CD8-positive, alpha-beta memory T cell (primary cell): Measurements from ENCODE around the gene SPATA3. TPM values are rescaled to one million over a fixed set of nuclear protein-coding genes. Genes with fewer than 3 reads are reported as not detected.

Experiments used
- CTCF ChIA-PET: fragments of 350-600 bp; sonication (Branson Sonifier 250); formaldehyde crosslinking; loops from one replicate; lab custom pipeline; 2021; ENCODE audit warnings: antibody characterized with exemption; lab: Charles Lee
- POLR2A ChIA-PET: fragments of 350-600 bp; sonication (Branson Sonifier 250); formaldehyde crosslinking; loops from one replicate; lab custom pipeline; 2021; ENCODE audit warnings: antibody characterized with exemption; lab: Charles Lee
- DNase-seq, 5 donors: peaks; one replicate each; pipeline versions ENCODE4 v3.0.0 to v3.0.0-alpha.2; 2020 to 2022; ENCODE audit warnings: mixed read lengths in 1 of 5
- H3K27ac ChIP-seq: one replicate; pipeline ENCODE4 v1.7.0; 2013; ENCODE audit warnings: low read depth, mild to moderate bottlenecking, low read length, moderate library complexity
- H3K27me3 ChIP-seq: 2 replicates; pipeline ENCODE4 v1.7.0; 2013; ENCODE audit warnings: low read length, mild to moderate bottlenecking; ENCODE audit not compliant: insufficient read depth, poor library complexity, severe bottlenecking
- H3K36me3 ChIP-seq: 2 replicates; pipeline ENCODE4 v1.7.0; 2013; ENCODE audit warnings: mild to moderate bottlenecking, low read length, moderate library complexity; ENCODE audit not compliant: insufficient read depth
- H3K4me1 ChIP-seq: 2 replicates; pipeline ENCODE4 v1.7.0; 2013; ENCODE audit warnings: mild to moderate bottlenecking, low read length, moderate library complexity; ENCODE audit not compliant: insufficient read depth
- H3K4me3 ChIP-seq: 2 replicates; pipeline ENCODE4 v1.7.0; 2013; ENCODE audit warnings: mild to moderate bottlenecking, low read length
- H3K9me3 ChIP-seq: 2 replicates; pipeline ENCODE4 v1.7.0; 2013; ENCODE audit warnings: mild to moderate bottlenecking, low read length
- H3K27ac Mint-ChIP-seq, 8 donors: one replicate each; pipeline ENCODE4 v1.8.0; 2020 to 2021; ENCODE audit warnings: mixed read lengths in 8 of 8, mild to moderate bottlenecking in 6 of 8, inconsistent platforms in 3 of 8, moderate library complexity in 3 of 8
- H3K27me3 Mint-ChIP-seq, 2 donors: one replicate each; pipeline ENCODE4 v1.8.0; 2020 to 2021; ENCODE audit warnings: mixed read lengths in 2 of 2, mild to moderate bottlenecking in 1 of 2, moderate library complexity in 1 of 2
- H3K36me3 Mint-ChIP-seq, 3 donors: one replicate each; pipeline ENCODE4 v1.8.0; 2020 to 2021; ENCODE audit warnings: mixed read lengths in 3 of 3, inconsistent platforms in 1 of 3, mild to moderate bottlenecking in 1 of 3
- H3K4me1 Mint-ChIP-seq, 3 donors: one replicate each; pipeline ENCODE4 v1.8.0; 2020 to 2021; ENCODE audit warnings: mixed read lengths in 3 of 3, inconsistent platforms in 1 of 3, mild to moderate bottlenecking in 1 of 3
- H3K4me3 Mint-ChIP-seq, 7 donors: one replicate each; pipeline ENCODE4 v1.8.0; 2020 to 2021; ENCODE audit warnings: mixed read lengths in 7 of 7, mild to moderate bottlenecking in 6 of 7, moderate library complexity in 4 of 7, inconsistent platforms in 2 of 7
- H3K9me3 Mint-ChIP-seq, 5 donors: one replicate each; pipeline ENCODE4 v1.8.0; 2020 to 2022; ENCODE audit warnings: mixed read lengths in 5 of 5, mild to moderate bottlenecking in 3 of 5, moderate library complexity in 2 of 5, inconsistent platforms in 1 of 5
- polyA plus RNA-seq: library from polyadenylated mRNA; unstranded; fragments of 300-500 nt; fragmentation: Illumina TruSeq; gene quantifications from one replicate; pipeline ENCODE4 v1.2.3, GENCODE V29; 2021
- total RNA-seq, 2 experiments: library from RNA; stranded (reverse); gene quantifications; one replicate each; pipeline ENCODE4 v1.2.3, GENCODE V29; 2021

Gene SPATA3
- total and polyA plus RNA-seq, 3 experiments from 2014 or later: 0.24 TPM; not detected in 2

DNA sequence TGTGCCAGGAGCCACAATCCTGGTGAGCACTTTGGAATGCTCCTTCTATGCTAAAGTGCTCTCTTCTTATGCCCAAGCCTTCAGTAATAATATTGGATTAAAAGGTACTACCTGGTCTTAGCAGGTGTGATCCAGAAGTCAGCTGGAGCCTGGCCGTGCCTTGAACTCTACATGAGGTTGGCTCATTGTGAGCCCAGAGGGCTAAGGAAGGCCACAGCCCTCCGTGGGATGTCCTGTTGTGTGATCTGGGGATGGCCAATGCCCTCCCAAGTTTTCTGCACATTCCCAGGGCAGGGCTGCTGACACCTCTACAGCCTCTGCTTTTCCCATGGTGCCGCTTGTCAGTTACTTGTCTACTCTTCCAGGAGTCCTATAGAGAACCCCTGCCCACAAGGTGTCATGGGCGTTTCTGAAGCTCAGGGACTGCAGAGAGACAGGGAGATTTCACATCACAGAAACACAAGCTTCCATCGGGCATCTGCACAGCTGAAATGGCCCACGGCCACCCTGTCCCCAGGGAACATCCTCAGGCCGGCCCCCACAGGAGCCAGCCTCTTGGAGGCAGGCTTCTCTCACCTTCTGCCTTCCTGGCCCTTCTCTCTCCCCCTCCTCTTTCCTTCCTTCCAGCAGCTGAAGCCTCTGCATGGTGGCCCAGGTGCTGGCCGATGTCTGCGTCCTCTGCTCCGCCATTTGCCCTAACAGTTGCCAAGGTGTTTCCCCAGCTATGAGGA, 43.5 kb upstream of the SPATA3 start:
- Histone ChIP-seq H3K27ac (no peak overlapping the region), H3K9me3 (no peaks in the 10 kb centered on the region), H3K4me3 (no peak overlapping the region), H3K27me3 (peaks cover 18% of the 10 kb centered on the region), H3K36me3 (no peaks in the 10 kb centered on the region), H3K4me1 (peaks cover 10% of the 10 kb centered on the region)
- Mint-ChIP-seq H3K4me3 (no peak overlapping the region), H3K27me3 (peaks cover 12 to 30% of the 10 kb centered on the region in 2 donors), H3K4me1 (peaks cover 17 to 40% (median 28%) of the 10 kb centered on the region in 3 donors), H3K36me3 (no peaks in the 10 kb centered on the region), H3K27ac (peak overlapping the region in 1 of 8 donors; percentile 47), H3K9me3 (no peaks in the 10 kb centered on the region)
- ChIA-PET POLR2A (no interaction called here), CTCF (interaction anchor here (0.8 to 1.2 kb wide), 3 partner anchors 28 to 111 kb away, joined by 3 to 4 read pairs (median 3); no protein-coding TSS in a partner anchor)
- no peak for DNase-seq

DNA sequence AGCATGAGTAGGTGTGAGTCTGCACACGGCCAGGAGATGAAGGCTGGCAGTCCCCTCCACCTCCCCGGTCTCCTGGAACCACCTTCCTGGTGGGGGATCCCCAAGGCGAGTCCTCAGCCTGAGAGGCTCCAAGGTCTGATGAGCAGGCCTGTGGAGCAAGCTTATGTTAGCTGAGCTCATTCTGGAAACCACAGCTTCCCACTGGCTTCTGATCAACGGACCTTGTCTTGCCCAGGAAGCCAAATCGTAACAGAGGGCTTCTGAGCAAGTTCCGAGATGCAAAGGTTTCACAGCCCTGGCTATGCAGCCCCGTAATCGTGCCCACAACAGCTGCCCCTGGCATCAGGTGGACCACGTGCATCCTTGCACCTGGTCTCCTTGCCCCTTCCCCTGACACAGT, 42.1 kb upstream of the SPATA3 start:
- no peak overlapping the region for H3K4me3 ChIP-seq
- CTCF ChIA-PET: no interaction called here

DNA sequence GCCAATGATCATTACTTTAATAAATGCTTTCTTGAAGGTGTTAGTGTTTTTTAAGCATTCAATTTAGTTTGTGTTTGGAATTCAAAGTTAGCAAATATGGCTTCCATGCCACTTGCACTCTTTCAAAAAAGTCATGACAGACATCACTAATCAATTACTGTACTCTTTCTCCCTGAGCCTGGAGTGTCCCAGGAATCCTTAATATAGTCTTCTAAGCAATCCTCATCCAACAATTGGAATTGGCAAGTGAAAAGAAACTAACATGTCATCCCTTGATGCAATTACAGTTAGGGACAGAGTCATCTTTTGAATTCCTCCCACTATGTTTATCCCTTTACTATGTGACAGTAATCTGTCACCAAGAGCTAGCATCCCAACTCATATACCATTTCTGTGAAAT, 41.2 kb upstream of the SPATA3 start:
- Mint-ChIP-seq H3K27me3 (peaks cover 20 to 45% of the 10 kb centered on the region in 2 donors), H3K9me3 (no peaks in the 10 kb centered on the region), H3K4me1 (peaks cover 21 to 30% (median 30%) of the 10 kb centered on the region in 3 donors), H3K36me3 (no peaks in the 10 kb centered on the region), H3K4me3 (no peak overlapping the region), H3K27ac (no peak overlapping the region)
- ChIA-PET POLR2A (no interaction called here), CTCF (interaction anchor here (1.5 kb wide), 1 partner anchor 33 kb away, joined by 4 read pairs; no protein-coding TSS in a partner anchor)
- H3K9me3 ChIP-seq: no peaks in the 10 kb centered on the region
- peaks cover 14% of the 10 kb centered on the region for H3K4me1 ChIP-seq
- H3K4me3 ChIP-seq: no peak overlapping the region
- peaks cover 30% of the 10 kb centered on the region for H3K27me3 ChIP-seq
- no peak overlapping the region for H3K27ac ChIP-seq
- DNase-seq: no peak
- no peaks in the 10 kb centered on the region for H3K36me3 ChIP-seq

More for the DNA sequence above, 42.1 kb upstream of the SPATA3 start:
- Histone ChIP-seq H3K27me3 (peaks cover 28% of the 10 kb centered on the region), H3K36me3 (no peaks in the 10 kb centered on the region), H3K9me3 (no peaks in the 10 kb centered on the region), H3K27ac (no peak overlapping the region), H3K4me1 (peaks cover 14% of the 10 kb centered on the region)
- no peaks in the 10 kb centered on the region for H3K36me3 Mint-ChIP-seq
- DNase-seq: no peak
- no peak overlapping the region for H3K27ac Mint-ChIP-seq
- H3K27me3 Mint-ChIP-seq: peaks cover 14 to 44% of the 10 kb centered on the region in 2 donors
- POLR2A ChIA-PET: no interaction called here
- no peak overlapping the region for H3K4me3 Mint-ChIP-seq
- H3K4me1 Mint-ChIP-seq: peaks cover 21 to 36% (median 34%) of the 10 kb centered on the region in 3 donors
- no peaks in the 10 kb centered on the region for H3K9me3 Mint-ChIP-seq

DNA sequence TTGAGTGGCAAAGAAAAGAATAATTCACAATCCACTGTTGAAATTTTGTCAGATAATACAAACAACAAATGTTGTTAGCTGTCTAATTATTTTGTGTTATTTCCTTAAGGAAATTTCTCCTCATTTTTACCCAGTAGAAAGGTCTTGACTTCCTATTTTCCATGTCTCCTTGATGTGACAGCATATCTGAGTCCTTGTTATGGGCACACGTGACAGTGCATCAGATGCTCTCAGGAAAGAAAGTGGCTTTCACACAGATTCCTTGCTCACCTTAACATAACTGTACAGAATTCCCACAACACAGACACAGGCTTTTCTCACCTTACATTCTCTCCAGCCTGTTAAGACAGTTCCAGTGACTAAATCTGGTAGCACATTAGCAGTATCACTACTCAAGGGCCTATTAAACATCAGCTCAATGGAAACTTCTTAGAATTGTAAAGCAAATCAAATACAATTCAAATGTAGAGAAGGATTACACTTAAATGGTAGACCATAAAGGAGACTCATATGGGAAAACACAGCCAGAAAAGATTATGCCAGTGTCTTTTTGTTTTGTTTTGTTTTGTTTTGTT, 40.7 kb upstream of the SPATA3 start:
- H3K27me3 Mint-ChIP-seq: peaks cover 20 to 49% of the 10 kb centered on the region in 2 donors
- no peak for DNase-seq
- Histone ChIP-seq H3K9me3 (no peaks in the 10 kb centered on the region), H3K4me1 (peaks cover 11% of the 10 kb centered on the region), H3K27me3 (peaks cover 30% of the 10 kb centered on the region), H3K27ac (no peak overlapping the region), H3K36me3 (no peaks in the 10 kb centered on the region), H3K4me3 (no peak overlapping the region)
- H3K27ac Mint-ChIP-seq: no peak overlapping the region
- H3K9me3 Mint-ChIP-seq: no peaks in the 10 kb centered on the region
- H3K4me1 Mint-ChIP-seq: peaks cover 17 to 25% (median 25%) of the 10 kb centered on the region in 3 donors
- ChIA-PET CTCF (interaction anchor here (0.9 to 1.5 kb wide), 2 partner anchors 31 to 32 kb away, joined by 3 to 4 read pairs; no protein-coding TSS in a partner anchor), POLR2A (no interaction called here)
- no peaks in the 10 kb centered on the region for H3K36me3 Mint-ChIP-seq
- no peak overlapping the region for H3K4me3 Mint-ChIP-seq

DNA sequence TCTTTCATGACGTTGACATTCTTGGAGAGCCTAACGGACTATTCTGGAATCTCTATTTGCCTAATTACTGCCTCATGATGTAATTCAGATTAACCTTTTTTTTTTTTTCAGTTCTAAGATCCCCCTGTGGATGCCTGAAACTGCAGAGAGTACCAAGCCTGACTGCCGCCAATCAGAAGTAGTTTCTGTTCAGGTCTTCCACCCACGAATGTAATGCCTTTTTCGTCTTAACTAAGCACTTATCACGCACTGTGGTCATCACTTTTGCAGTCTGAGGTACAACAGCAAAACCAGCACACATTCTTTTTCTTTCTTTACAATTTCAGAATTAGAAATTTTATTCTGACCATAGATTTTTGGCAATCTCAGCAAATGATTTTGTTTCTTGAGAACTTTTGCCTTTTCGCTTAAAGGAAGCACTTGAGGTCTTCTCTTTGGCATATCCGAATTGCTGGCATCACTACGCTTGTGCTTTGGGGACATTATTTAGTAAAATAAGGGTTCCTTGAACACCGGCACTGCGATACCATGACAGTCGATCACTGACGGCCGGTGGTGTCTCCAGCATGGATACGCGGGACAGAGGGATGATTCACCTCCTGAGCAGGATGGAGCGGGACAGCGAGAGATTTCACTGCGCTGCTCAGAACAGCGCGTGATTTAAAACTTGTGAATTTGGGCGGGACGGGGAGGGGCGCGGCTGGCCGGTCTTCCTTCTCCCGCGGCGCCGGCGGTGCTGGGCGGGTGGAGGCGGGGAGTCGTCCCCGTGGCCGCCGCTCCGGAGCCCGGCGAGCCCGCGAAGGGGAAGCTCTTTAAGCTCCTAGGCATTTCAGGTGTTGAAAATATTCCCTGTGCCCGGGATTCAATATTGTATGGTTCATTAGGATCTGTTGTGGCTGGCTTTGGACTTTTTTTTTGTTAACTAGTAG, 38.8 kb upstream of the SPATA3 start:
- peak overlapping the region; percentile 46 for H3K4me3 ChIP-seq
- no peaks in the 10 kb centered on the region for H3K9me3 ChIP-seq
- H3K27ac ChIP-seq: no peak overlapping the region
- no peaks in the 10 kb centered on the region for H3K36me3 Mint-ChIP-seq
- H3K4me1 ChIP-seq: peaks cover 11% of the 10 kb centered on the region
- peaks cover 27% of the 10 kb centered on the region for H3K27me3 ChIP-seq
- CTCF ChIA-PET: interaction anchor here (1.0 to 1.4 kb wide), 2 partner anchors 30 to 33 kb away, joined by 3 to 4 read pairs; partner anchors contain the start of gene GPR55
- H3K36me3 ChIP-seq: no peaks in the 10 kb centered on the region
- peak overlapping the region in 5 of 8 donors; percentile 39 to 85 (median 82) for H3K27ac Mint-ChIP-seq
- H3K27me3 Mint-ChIP-seq: peaks cover 20 to 52% of the 10 kb centered on the region in 2 donors
- POLR2A ChIA-PET: interaction anchor here (1.0 kb wide), 1 partner anchor 17 kb away, joined by 3 read pairs; no protein-coding TSS in a partner anchor
- H3K4me1 Mint-ChIP-seq: peaks cover 12 to 15% (median 15%) of the 10 kb centered on the region in 3 donors
- peak in 2 of 5 donors; percentile 20 to 24 for DNase-seq
- H3K9me3 Mint-ChIP-seq: no peaks in the 10 kb centered on the region
- peak overlapping the region; percentile 83 to 92 (median 88) for H3K4me3 Mint-ChIP-seq

DNA sequence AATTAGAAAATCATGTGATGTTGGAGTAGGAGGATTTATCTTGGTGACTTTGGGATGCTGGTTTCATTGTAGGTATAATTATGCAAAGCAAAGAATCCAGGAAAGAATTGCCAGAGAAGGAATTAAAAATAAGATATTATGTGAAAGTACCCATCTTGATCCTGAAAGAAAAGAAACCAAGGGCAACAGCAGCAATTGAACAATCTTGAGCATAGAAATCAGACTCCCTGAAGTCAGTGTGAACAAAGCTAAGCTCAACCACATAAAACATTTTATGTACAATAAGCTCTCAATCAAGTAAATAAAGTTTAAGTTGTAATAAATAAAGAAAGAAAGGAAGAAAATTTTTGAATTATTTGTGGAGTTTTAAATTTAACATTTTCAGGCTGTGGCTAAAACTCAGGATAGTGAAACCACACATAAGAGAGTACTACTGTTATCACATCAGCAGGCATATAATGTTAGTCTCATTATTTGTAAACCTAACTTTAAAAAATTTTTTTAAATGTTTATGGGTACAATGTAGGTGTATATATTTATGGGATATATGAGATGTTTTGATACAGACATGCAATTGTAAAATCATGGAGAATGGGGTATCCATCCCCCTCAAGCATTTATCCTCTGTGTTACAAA, 38.0 kb upstream of the SPATA3 start:
- Histone ChIP-seq H3K27ac (no peak overlapping the region), H3K27me3 (peaks cover 30% of the 10 kb centered on the region), H3K4me3 (peak overlapping the region; percentile 46), H3K36me3 (no peaks in the 10 kb centered on the region), H3K4me1 (peaks cover 11% of the 10 kb centered on the region), H3K9me3 (no peaks in the 10 kb centered on the region)
- peak overlapping the region in 1 of 8 donors; percentile 68 for H3K27ac Mint-ChIP-seq
- CTCF ChIA-PET: interaction anchor here (1.0 to 1.4 kb wide), 2 partner anchors 29 to 33 kb away, joined by 3 to 4 read pairs; partner anchors contain the start of gene GPR55
- H3K4me3 Mint-ChIP-seq: peak overlapping the region; percentile 47 to 92 (median 83)
- H3K9me3 Mint-ChIP-seq: no peaks in the 10 kb centered on the region
- peaks cover 20 to 51% of the 10 kb centered on the region in 2 donors for H3K27me3 Mint-ChIP-seq
- POLR2A ChIA-PET: no interaction called here
- no peak for DNase-seq
- no peaks in the 10 kb centered on the region for H3K36me3 Mint-ChIP-seq
- peaks cover 12 to 15% (median 15%) of the 10 kb centered on the region in 3 donors for H3K4me1 Mint-ChIP-seq
